K562 (cell line): ENCODE data around the gene IL24. TPM values are rescaled to one million over a fixed set of nuclear protein-coding genes. Genes with fewer than 3 reads are reported as not detected.

Experiments used
- ATF3 ChIP-seq, 2 experiments: fragments of 450-650 bp in 1 of 2; sonication (generic) in 1 of 2; formaldehyde crosslinking in 1 of 2; IDR thresholded peaks in 1 of 2; conservative IDR thresholded peaks in 1 of 2; 2 replicates each; pipeline versions ENCODE4 v1.6.1 to v1.8.1; 2016 to 2023; ENCODE audit warnings: mild to moderate bottlenecking in 2 of 2, moderate library complexity in 2 of 2, inconsistent platforms in 1 of 2, missing genetic modification reagents in 1 of 2
- C11orf30 ChIP-seq: fragments of 450-650 bp; IDR thresholded peaks from 2 replicates; pipeline ENCODE4 v1.6.1; 2016; ENCODE audit warnings: low read depth, mild to moderate bottlenecking
- CHAMP1 ChIP-seq: fragments of 450-650 bp; IDR thresholded peaks from 2 replicates; pipeline ENCODE4 v1.6.1; 2016; ENCODE audit warnings: mild to moderate bottlenecking
- E2F4 ChIP-seq: sonication (generic); formaldehyde crosslinking; IDR thresholded peaks from 2 replicates; pipeline ENCODE4 v1.8.0; 2022; ENCODE audit warnings: mild to moderate bottlenecking, low read depth, missing genetic modification reagents
- FOXJ3 ChIP-seq: sonication (generic); formaldehyde crosslinking; IDR thresholded peaks from 2 replicates; pipeline ENCODE4 v1.4.0; 2020; ENCODE audit warnings: mild to moderate bottlenecking, missing genetic modification reagents
- MAFF ChIP-seq: IDR thresholded peaks from 2 replicates; pipeline ENCODE4 v1.6.1; 2012; ENCODE audit warnings: low read length, improper control_type of control experiment
- MAFG ChIP-seq: fragments of 450-650 bp; conservative IDR thresholded peaks from 2 replicates; pipeline ENCODE4 v1.6.1; 2016; ENCODE audit warnings: missing genetic modification characterization, missing compliant biosample characterization
- MAFK ChIP-seq: IDR thresholded peaks from 2 replicates; pipeline ENCODE4 v1.6.1; 2011; ENCODE audit warnings: low read length, improper control_type of control experiment
- MBD2 ChIP-seq: sonication (generic); IDR thresholded peaks from 2 replicates; pipeline ENCODE4 v1.6.1; 2016; ENCODE audit warnings: low read depth, borderline replicate concordance
- MYBL2 ChIP-seq, 2 experiments: fragments of 450-650 bp in 1 of 2; sonication (generic) in 1 of 2; formaldehyde crosslinking in 1 of 2; IDR thresholded peaks; 2 replicates each; pipeline versions ENCODE4 v1.6.1 to v1.8.1; 2017 to 2022; ENCODE audit warnings: borderline replicate concordance in 1 of 2, inconsistent platforms in 1 of 2, low read depth in 1 of 2, mild to moderate bottlenecking in 1 of 2, missing genetic modification reagents in 1 of 2, moderate library complexity in 1 of 2
- NEUROD1 ChIP-seq: fragments of 150-350 bp; IDR thresholded peaks from 2 replicates; pipeline ENCODE4 v1.6.1; 2014; ENCODE audit warnings: borderline replicate concordance, low read length, low read depth; ENCODE audit not compliant: partially characterized antibody
- RBM25 ChIP-seq: fragments of 200-400 bp; formaldehyde crosslinking; IDR thresholded peaks from 2 replicates; pipeline ENCODE4 v1.6.1; 2018; ENCODE audit warnings: low read length, low read depth, moderate library complexity; ENCODE audit not compliant: severe bottlenecking
- ZBTB26 ChIP-seq: fragments of 450-650 bp; formaldehyde crosslinking; IDR thresholded peaks from 2 replicates; pipeline ENCODE4 v1.4.0; 2022; ENCODE audit warnings: missing genetic modification characterization
- ZNF133 ChIP-seq: fragments of 250-450 bp; sonication (Bioruptor Pico); IDR thresholded peaks from 2 replicates; pipeline ENCODE4 v1.4.0; 2020; ENCODE audit warnings: mild to moderate bottlenecking
- ZNF184 ChIP-seq: sonication (generic); formaldehyde crosslinking; IDR thresholded peaks from 2 replicates; pipeline ENCODE4 v1.5.0; 2020; ENCODE audit warnings: missing genetic modification reagents
- ZNF778 ChIP-seq: fragments of 450-650 bp; formaldehyde crosslinking; IDR thresholded peaks from 2 replicates; pipeline ENCODE4 v1.4.0; 2020; ENCODE audit warnings: mild to moderate bottlenecking, moderate library complexity
- polyA plus RNA-seq, 8 experiments: library from polyadenylated mRNA; depleted of rRNA in 4 of 8; stranded (reverse) in 5 of 8; unstranded in 3 of 8; fragments of >200 nt; fragmentation: Nextera tagmentation in 2 of 8; fragmentation: Illumina TruSeq in 1 of 8; extraction: Ambion mirVana in 2 of 8; extraction: Trizol in 1 of 8; gene quantifications; 2 replicates each; pipeline versions ENCODE4 v1.2.1 to v1.2.3, GENCODE V29; 2011 to 2014; ENCODE audit warnings: inconsistent platforms in 1 of 8, missing spikeins in 1 of 8
- total RNA-seq, 7 experiments: library from RNA; depleted of rRNA in 6 of 7; stranded (reverse); fragments of >200 nt in 6 of 7; fragmentation: Illumina TruSeq in 2 of 7; extraction: Trizol in 2 of 7; gene quantifications; 2 replicates each; pipeline versions ENCODE4 v1.2.1 to v1.2.3, GENCODE V29; 2011 to 2021; ENCODE audit warnings: low replicate concordance in 1 of 7

Gene IL24
- total and polyA plus RNA-seq, 9 of the 15 experiments (the other 6 are each of a cell fraction or from before 2014, with no cell fraction given): 0.04 to 0.19 TPM; not detected in 7

- no peak for TF ChIP-seq ZNF133 (CRISPR knock-in tag)
- peak; percentile 82 for TF ChIP-seq C11orf30
- peak; percentile 47 for TF ChIP-seq RBM25
- TF ChIP-seq MAFK: peak; percentile 74
- TF ChIP-seq ZNF778: no peak
- TF ChIP-seq MYBL2 (IDR thresholded peaks at IDR 0.05; ENCODE audit: low read depth): no peak
- no peak for TF ChIP-seq MYBL2 (CRISPR knock-in tag; IDR thresholded peaks at IDR 0.05; ENCODE audit: borderline replicate concordance)
- no peak for TF ChIP-seq ATF3 (IDR thresholded peaks at IDR 0.05)
- no peak for TF ChIP-seq ATF3 (CRISPR knock-in tag; conservative IDR thresholded peaks at IDR 0.05)
- peak; percentile 68 for TF ChIP-seq MAFF
- TF ChIP-seq FOXJ3 (CRISPR knock-in tag): no peak
- no peak for TF ChIP-seq CHAMP1
- TF ChIP-seq ZBTB26 (CRISPR knock-in tag): no peak
- TF ChIP-seq MBD2: no peak
- TF ChIP-seq E2F4 (CRISPR knock-in tag): no peak
- peak; percentile 59; the same call in 1 of the 2 replicates for TF ChIP-seq ZNF184 (CRISPR knock-in tag)
- TF ChIP-seq NEUROD1: no peak
- peak; percentile 77 for TF ChIP-seq MAFG (tag)
Observed at GRCh38 chr1:206875752-206876377, 21.4 kb upstream of the IL24 start (continued).
